ENCODE measurements around the gene HMG20B.
"Not testable (repeated sequence)": the region's sequence is repeated elsewhere in the genome, so short reads cannot be mapped to it uniquely, and the experiment has no call there.

The HMG20B gene

GRCh38 chr19:3556423-3556977 is 16.2 kb upstream of the HMG20B start:
- peak overlapping the region; percentile 89 for H3K4me3 ChIP-seq (ENCODE audit: low read depth, low read length)
- no peak for DNase-seq (ENCODE audit: low read depth)
- TF ChIP-seq CTCF (IDR thresholded peaks at IDR 0.05; ENCODE audit: control insufficient read depth, extremely low read depth, insufficient read depth): no peak

GRCh38 chr19:3556978-3557460 is 15.7 kb upstream of the HMG20B start:
- no peak for DNase-seq (ENCODE audit: low read depth)

DNA sequence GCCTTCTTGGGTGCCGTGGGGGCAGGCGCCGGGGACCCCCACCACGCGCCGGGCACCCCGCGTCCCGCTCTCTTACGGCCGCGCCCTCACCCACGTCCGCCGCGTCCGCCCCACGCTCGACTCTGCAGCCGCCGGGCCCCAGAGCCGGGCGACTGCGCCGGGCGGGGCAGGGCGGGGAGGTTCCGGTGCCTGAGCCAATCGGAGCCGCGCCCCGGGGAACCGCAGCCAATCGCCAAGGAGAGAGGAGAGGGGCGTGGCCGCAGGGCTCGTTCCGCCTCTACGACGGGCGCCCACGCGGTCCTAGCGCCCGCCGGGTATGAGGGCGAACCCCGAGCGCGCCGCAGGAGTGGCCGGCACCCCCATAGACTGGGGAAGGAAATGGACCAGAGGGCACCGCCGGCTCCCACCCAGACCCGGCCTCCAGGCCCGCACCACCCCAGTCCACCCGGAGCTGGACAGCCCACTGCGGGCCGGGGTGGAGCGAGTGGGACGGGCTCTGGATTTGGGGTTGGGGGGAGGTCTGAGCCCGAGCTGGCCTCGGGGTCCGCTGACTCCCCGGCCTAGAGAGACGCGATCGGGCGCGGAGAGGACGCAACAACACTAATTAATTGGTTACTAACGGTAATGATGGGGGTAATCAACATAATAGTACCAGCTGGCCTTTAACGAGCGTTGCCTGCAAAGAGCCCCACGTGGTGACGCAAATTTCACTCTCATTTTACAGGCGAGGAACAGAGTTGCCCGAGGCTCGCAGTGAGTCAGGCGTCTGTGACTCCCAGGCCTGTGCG is 15.1 kb upstream of the HMG20B start, which contains the start of gene MFSD12:
Gene MFSD12 (minus strand): TSS at position 126 of the 788 bp plus-strand sequence. CDS start 183 bp downstream, outside the sequence.
- DNase-seq (ENCODE audit: low read depth): peak; percentile 50
- H3K4me3 ChIP-seq (ENCODE audit: low read depth, low read length): peak within 1 kb of the TSS; percentile 89
- TF ChIP-seq CTCF (IDR thresholded peaks at IDR 0.05; ENCODE audit: control insufficient read depth, extremely low read depth, insufficient read depth): no peak

More at GRCh38 chr19:3556978-3557460, 15.7 kb upstream of the HMG20B start:
- TF ChIP-seq CTCF (IDR thresholded peaks at IDR 0.05; ENCODE audit: control insufficient read depth, extremely low read depth, insufficient read depth): 0 out of 2 replicates have a peak, but pooled peaks have one; percentile 2
- peak overlapping the region; percentile 89 for H3K4me3 ChIP-seq (ENCODE audit: low read depth, low read length)

DNA sequence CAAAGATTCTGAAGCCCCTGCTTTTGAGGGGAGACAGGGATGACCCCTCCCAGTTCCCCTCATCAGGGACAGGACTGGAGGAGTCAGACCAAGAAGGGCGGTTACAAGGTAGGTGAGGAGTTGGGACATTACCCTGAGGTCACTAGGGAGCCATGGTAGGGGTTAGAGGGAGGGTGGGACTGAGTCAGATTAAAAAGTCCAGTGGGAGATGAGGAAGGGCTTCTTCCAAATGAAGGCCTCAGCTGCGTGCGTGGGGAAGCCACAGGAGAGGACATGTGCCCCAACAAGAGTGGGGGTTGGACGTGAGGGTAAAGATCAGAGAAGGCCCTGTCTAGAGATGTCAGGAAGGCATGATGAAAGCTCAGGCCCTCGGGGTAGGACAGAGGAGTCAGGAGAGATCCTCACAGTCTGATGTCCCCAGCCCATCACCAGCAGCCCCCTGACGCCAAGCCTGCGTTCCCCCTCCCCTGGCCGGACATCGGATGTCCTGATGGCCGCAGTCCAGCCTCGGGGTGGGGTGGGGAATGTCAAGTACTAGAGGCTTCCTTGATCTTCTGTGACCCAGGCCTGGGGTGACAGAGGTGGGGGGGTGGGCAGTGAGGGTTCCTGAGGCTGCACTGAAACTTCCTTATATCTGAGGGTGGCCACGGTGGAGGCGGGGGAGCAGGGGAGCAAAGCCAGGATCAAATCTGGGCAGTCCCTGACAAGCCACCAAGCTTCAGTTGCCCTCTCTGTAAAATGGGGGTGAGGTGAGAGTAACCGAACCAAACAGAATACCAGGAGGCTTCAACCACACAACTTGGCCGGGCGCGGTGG is 8.8 kb upstream of the HMG20B start:
- DNase-seq (ENCODE audit: low read depth): no peak
- no peak overlapping the region for H3K4me3 ChIP-seq (ENCODE audit: low read depth, low read length)
- no peak for TF ChIP-seq CTCF (IDR thresholded peaks at IDR 0.05; ENCODE audit: control insufficient read depth, extremely low read depth, insufficient read depth)

GRCh38 chr19:3565139-3565538 is 7.6 kb upstream of the HMG20B start:
- no peak for TF ChIP-seq CTCF (IDR thresholded peaks at IDR 0.05; ENCODE audit: control insufficient read depth, extremely low read depth, insufficient read depth)
- no peak overlapping the region for H3K4me3 ChIP-seq (ENCODE audit: low read depth, low read length)
- no peak for DNase-seq (ENCODE audit: low read depth)

GRCh38 chr19:3570042-3570441 is 2.7 kb upstream of the HMG20B start:
- DNase-seq (ENCODE audit: low read depth); H3K4me3 ChIP-seq (ENCODE audit: low read depth, low read length): not testable (repeated sequence)

GRCh38 chr19:3570606-3571011 is 2.1 kb upstream of the HMG20B start:
- DNase-seq (ENCODE audit: low read depth): no peak
- TF ChIP-seq CTCF (IDR thresholded peaks at IDR 0.05; ENCODE audit: control insufficient read depth, extremely low read depth, insufficient read depth): no peak
- H3K4me3 ChIP-seq (ENCODE audit: low read depth, low read length): no peak overlapping the region
